Stimulated activated CD4-positive, alpha-beta T cell treated with anti-CD3 and anti-CD28 coated beads, Interleukin-15, amount 100 ng/mL, for 1 hour (primary cell): ENCODE data around the gene C4orf51.
"Not testable (repeated sequence)": the region's sequence is repeated elsewhere in the genome, so short reads cannot be mapped to it uniquely, and the experiment has no call there.

Source experiments
- DNase-seq, 2 donors: peaks; one replicate each; pipeline ENCODE4 v3.0.0-alpha.2; 2020; ENCODE audit warnings: low read depth in 1 of 2, low spot score in 1 of 2

The C4orf51 gene

DNA sequence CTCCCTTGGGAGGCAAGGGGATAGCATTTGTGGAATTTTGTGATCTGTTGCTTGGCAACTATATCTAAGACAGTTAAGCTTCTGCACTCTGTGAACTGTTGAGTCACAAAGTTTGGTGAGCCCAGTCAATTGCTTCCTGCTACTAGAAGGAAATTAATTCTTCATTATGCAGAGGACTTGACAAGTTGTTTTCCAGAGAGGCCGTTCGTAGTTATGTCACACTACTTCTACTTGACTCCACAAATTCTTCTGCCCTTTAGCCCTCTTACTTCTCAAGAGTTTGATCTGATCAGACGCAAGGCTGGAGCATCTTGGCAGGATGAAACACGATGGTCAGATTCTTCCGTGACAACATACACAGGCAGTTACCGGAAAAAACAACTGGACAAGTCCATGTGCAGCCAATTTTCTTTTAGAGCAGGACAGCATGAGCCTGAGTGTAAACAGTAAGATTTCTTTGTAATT, at the start of gene C4orf51:
TSS of gene C4orf51 (plus strand) at position 156 of the 465 bp plus-strand sequence. CDS start at position 214, 58 bp downstream.
- no peak for DNase-seq

DNA sequence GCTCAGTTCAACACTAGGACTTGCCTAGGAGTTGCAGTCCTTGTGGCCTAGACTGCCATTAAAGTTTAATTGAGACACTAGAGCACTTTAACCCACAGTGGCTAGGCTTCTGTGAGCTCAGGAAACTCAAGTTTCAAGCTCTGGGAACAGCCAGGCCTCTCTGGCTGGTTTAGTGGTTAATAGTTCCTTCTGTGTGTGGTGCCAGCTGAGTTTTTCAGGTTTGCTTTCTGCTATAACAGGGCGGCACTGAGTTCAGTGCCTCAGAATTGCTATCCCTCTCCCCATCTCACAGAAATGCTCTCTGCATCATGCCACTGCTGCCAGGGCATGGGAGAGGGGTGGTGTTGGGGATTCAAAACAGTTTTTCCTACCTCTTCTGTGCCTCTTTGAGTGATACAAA, 44.8 kb upstream of the C4orf51 start:
- no peak for DNase-seq

DNA sequence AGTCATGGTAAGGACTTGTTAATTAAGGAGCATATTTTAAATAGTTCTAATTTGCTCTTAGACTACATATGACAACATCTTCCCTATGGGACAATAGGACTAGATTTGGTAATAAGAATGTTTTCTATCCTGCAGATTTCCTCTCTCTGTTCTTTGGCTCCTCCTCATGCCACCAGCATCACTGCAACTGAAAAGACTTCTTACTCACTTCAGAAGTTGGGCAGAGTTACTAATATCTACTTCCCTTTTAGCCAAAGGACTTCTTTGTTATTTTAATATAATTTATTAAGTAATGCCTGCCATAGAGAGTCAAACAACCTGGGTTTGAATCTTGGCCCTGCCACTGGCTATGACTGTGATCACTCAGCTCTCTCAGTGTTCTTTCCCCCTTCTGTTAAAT, 44.3 kb upstream of the C4orf51 start:
- DNase-seq = no peak

DNA sequence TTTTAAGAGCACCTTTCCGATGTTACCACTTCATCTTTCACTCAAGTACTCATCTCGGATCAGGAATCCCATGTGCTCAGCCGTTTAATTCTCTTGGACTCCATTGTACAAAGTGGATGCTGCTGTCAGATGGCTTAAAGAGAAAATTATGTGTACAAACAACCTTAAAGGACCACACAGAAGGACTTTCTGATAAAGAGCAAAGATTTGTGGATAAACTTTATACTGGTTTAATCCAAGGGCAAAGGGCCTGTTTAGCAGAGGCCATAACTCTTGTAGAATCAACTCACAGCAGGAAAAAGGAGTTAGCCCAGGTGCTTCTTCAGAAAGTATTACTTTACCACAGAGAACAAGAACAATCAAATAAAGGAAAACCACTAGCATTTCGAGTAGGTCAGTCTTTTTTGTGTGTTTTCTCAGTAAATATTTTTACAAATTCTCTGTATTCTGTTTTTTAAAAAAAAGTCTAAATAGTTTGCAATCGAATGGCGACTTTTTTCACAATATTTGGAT, 40.7 kb upstream of the C4orf51 start:
- DNase-seq = no peak

DNA sequence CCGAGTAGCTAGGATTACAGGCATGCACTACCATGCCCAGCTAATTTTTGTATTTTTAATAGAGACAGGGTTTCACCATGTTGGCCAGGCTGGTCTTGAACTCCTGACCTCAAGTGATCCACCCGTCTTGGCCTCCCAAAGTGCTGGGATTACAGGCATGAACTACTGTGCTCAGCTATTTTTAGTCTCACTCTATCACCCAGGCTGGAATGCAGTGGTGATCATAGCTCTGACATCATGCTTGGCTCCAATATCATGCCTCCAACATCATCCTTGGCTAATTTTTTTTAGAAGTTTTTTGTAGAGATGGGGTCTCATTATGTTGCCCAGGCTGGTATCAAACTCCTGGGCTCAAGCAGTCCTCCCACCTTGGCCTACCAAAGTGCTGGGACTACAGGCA, 39.7 kb upstream of the C4orf51 start:
- not testable (repeated sequence) for DNase-seq

DNA sequence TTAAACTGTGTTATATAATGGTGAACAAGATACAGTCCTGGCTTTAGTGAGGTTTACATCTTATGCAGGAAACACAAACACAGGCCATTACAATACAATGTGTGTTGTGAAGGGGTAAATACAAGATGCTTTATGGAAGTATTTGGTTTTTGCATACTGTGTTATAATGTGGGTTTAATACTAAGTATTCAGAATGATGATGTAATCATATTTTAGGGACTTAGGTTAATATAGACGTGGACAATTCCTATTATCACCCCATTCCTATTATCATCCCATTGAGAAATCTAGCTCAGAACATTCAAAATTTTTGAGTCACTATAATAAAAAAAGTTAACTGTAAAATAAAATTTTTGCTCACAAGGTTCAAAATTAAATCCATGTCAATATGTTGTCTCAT, 36.7 kb upstream of the C4orf51 start:
- no peak for DNase-seq

DNA sequence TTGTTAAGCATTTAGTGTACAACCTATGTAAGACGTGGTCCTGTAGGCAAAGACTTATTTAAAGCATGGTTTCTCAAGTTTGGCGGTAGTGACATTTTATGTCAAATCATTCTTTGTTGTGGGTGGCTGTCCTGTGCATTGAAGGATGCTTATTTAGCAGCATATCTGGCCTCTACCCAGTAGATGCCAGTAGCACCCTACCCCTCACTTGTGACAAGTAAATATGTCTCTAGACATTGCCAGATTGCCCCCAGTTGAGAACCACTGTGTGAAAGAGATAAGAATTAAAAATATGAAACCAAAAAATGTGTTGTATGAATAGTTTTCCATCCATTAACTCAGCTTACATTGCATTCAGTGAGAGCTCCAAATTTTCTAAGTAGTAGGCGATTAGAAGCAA, 35.2 kb upstream of the C4orf51 start:
- no peak for DNase-seq

DNA sequence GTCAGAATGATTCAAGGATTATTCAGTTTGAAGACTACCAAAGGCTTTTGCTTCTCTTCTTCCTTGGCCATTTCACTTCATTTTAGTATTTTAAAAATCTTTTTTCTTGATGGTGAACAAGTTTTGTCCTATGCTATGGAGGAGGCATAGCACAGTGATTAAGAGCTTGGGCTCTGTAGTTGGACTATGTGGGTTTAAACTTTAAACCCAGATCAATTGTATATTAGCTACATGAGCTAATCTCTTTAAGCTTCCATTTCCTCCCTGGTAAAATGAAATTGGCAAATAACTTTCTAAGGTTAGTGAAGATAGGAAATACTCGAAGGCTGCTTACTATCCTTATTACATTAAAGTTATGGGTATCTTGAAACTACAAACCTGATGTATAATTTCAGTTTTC, 23.8 kb upstream of the C4orf51 start:
- DNase-seq = no peak

DNA sequence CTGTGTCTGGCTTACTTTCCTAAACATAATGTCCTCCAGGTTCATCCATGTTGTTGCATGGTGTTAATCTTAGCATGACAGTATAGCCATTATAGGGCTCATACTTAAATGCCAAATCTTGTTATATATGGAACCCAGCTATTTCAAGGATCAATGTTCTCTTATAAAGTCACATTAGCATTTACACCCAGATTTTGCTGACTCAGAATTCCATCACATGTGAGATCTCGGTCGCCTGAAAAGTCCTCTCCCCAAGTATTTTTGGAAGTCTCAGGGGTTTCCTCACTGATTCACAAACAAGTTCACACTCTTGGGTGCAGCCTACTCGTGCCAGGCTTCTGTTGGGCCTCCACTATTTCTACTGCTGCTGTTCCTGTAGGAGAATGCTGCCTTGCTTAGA, 19.9 kb upstream of the C4orf51 start:
- no peak for DNase-seq

DNA sequence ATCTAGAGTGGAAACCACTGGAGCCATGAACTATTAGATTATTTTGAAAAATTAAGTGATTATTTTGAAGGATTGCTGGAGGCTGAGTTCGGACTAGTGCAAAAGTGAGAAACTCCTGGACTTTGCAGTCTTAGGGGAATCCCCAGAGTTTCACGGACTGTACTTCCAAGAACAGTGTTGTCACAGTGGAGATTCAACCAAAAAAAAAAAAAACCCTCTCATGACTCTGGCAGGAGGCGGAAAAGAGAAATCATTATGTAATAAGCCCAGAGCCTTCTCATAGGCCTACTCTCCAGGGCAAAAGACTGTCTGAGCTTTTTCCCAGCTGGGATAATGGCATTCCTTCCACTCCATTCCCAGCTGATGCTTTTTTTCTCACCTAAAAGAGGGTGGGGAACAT, 16.8 kb upstream of the C4orf51 start:
- DNase-seq = no peak

DNA sequence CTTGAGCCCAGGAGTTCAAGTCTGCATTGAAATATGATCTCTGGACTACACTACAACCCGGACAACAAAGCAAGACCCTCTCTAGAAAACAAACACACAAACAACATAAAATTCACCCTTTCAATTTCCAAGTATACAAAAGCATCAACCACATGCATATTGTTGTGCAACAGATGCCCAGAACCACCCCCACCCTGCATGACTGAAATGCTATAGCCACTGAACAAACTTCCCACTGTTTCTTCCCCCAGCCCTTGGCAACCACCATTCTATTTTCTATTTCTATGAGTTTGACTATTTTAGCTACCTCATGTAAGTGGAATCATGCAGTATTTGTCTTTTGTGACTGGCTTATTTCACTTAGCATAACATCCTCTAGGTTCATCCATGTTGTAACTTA, 14.2 kb upstream of the C4orf51 start:
- DNase-seq = no peak

DNA sequence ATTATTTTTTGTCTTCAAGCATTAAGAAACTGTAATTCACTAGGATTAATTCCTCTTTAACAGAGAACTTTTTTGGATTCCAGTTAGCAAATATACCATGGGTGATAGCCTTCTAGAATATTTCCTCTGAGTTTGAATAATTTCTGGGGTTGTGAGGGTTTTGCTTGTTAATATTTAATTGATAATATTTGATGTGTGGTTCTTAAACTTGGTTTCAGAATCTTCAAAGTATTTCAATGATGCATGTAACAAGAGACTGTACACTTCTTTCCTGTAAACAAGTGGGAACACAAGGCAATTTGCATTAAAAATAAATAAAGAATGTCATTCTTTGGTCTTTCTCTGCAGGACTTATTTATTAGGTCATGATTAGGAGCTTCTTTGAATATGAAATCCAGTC, 9.5 kb upstream of the C4orf51 start:
- DNase-seq = no peak

DNA sequence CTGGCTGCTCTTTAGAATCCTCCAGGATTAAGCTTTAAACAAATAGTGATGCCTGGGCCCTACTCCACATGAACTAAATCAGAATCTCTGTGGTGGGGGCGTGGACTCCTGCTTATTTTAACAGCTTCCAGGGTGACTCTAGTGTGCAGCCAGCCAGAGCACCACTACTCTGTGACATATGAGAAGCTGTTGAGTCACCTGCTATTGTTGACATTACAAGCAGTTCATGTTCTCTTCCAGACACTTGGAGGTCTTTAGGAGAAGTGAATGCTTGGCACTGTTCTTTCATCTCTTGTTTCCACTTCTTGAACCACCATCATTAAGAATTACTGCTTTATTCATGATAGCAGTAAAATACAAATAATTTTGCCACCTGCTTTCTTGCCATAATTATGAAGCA, 426 bp upstream of the C4orf51 start:
- DNase-seq = no peak

DNA sequence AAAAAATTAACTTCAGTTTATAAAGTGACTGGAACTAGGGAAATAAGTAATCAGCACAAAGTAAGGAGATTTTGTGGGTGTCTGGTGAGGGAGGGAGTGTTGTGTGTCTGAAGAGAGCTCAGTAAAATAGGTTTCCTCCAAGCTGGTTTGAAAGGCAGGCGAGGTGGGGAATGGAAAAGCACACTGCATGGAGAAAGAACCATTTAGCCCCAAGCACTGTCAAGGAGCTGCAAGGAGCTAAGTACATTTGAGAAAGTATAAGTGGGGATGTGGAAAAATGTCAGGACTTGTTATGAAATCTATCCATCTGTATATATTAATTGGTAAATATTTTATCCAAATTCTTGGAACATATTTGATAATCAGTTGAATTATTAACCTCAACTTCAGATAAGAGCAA, 956 bp downstream of the C4orf51 start:
- DNase-seq = no peak

DNA sequence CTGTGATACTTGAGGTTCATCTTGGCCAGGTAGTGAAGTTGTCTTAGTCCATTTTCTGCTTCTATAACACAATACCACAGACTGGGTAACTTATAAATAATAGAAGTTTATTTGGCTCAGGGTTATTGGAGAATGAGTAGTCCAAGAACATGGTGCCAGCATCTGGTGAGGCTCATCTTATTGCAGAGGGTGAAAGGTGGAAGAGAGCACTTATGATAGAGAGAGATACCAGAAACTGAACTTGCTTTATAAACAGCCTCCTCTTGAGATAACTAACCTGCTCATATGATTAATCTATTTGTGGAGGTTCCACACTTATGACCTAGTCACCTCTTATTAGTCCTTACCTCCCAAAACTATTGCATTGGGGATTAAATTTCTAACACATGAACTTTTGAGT, 1.6 kb downstream of the C4orf51 start:
- no peak for DNase-seq

DNA sequence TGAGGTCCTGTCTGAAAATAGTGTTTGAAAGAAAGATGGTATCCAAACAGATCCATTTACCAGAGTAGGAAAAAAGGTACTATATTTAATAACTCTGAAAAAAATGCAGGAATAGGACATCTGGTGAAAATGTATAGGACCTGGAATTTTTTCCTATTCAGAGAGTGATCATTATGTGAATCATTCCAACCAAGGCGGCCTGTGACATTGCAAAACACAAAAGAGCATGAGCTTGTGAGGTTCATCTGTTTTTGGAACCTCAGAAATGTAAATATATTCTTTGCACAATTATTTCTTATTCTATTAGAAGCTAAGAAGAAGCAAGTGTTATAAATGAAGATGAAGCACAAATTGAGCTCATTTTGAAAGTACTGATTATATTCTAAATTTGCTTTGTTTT, 2.0 kb downstream of the C4orf51 start:
- DNase-seq = no peak

DNA sequence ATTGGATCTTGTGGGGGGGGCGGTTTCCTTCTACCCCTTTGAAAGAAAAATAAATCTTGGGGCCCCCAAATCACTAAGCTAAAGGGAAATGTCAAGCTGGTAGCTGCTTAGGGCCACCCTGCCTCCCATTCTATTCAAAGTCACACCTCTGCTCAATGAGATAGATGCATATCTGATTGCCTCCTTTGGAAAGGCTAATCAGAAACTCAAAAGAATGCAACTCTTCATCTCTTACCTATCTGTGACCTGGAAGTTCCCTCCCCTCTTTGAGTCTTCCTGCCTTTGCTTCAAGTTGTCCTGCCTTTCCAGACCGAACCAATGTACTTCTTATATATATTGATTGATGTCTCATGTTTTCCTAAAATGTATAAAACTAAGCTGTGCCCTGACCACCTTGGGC, 7.0 kb downstream of the C4orf51 start:
- no peak for DNase-seq

DNA sequence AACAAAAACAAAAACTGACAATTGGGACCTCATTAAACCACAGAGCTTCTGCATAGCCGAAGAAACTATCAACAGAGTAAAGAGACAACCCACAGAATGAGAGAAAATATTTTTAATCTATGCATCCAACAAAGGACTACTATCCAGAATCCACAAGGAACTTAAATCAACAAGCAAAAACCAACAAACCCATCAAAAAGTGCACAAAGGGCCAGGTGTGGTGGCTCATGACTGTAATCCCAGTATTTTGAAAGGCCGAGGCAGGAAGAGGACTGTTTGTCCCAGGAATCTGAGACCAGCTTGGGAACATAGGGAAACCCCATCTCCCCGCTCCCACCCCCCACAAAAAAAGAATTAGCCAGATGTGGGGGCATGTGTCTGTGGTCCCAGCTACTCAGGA, 10.7 kb downstream of the C4orf51 start:
- DNase-seq = no peak

DNA sequence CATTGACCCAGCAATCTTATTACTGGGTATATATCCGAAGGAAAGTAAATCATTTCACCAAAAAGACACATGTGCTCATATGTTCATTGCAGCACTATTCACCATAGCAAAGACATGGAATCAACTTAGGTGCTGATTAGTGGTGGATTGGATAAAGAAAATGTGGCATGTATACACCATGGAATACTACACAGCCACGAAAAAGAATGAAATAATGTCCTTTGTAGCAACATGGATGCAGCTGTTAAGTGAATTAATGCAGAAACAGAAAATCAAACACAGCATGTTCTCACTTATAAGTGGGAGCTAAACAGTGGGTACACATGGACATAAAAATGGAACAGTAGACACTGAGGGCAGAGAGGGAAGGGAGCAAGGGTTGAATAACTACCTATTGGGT, 11.5 kb downstream of the C4orf51 start:
- not testable (repeated sequence) for DNase-seq

DNA sequence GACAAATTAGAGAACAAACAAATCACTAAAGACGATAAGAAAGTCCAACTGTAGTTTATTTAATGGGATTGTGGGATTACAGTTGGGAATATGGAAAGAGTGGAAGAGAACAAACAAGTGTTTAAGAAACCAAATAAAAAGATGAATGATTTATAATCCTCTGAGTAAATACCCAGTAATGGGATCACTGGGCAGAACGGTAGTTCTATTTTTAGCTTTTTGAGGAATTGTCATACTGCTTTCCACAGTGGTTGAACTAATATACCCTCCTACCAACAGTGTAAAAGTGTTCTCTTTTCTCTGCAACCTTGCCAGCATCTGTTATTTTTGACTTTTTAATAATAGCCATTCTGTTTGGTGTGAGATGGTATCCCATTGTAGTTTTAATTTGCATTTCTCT, 15.0 kb downstream of the C4orf51 start:
- no peak for DNase-seq

DNA sequence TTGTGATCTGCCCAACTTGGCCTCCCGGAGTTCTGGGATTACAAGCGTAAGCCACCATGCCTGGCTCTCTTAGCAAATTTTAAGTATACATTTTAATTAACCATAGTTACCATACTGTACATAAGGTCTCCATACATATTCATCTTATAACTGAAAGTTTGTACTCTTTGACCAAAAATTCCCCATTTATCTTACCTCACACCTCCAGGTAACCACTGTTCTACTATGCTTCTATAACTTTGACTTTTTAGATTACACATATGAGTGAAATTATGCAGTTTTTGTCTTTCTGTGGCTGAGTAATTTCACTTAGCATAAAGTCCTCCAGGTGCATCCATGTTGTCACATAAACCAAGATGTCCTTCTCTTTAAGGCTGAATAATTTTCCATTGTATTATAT, 17.4 kb downstream of the C4orf51 start:
- DNase-seq = no peak

DNA sequence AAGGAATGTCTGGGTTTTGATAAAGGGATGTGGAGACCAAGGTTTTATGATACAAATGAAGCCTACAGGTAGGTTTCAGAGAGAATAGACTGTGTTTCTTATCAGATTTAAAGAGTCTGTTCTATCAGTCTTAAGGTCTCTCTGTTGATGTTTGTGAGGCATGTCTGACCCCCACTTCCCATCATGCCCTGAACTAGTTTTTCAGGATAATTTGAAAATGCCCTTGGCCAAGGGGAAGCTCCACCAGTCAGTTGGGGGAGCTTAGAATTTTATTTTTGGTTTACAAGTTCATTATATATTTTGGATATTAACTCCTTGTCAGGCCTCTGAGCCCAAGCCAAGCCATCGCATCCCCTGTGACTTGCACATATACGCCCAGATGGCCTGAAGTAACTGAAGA, 18.6 kb downstream of the C4orf51 start:
- no peak for DNase-seq

DNA sequence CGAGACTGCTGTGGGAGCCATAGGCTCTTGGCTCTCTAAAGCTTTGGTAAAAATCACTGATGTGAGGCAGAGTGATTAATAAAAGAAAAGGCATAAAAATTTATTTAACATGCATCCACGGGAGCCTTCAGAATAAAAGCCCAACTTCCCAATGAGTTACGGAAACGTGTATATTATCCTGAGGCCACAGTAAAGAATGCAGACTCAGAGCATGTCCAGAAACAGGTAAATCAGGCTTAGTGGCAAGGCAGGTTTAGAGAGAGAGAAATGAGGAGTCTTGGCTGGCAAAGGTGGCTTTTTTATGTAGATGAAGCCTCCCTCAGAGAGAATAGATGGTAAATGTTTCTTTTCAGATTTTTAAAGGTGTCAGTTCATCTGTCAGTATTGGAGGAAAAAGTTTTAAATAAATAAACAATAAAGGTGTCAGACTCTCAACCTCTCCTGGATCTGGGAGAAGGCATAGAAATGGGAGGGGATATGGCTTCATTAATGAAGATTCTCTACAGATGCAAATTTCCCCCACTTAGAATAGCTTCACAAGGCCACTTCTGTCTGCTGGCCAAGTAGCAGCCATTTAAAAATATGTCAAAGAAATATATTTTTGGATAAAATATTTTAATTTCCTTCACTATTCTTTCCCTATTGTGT, 24.0 kb downstream of the C4orf51 start:
- DNase-seq = no peak
